Astrocyte (in vitro differentiated cells and primary cell): ENCODE data around the gene POU6F2. TPM values are rescaled to one million over a fixed set of nuclear protein-coding genes. Genes with fewer than 3 reads are reported as not detected.
"Not testable (repeated sequence)": the region's sequence is repeated elsewhere in the genome, so short reads cannot be mapped to it uniquely, and the experiment has no call there.

Source experiments
- DNase-seq: peaks from one replicate; pipeline ENCODE4 v3.0.0-alpha.2; 2010; ENCODE audit warnings: low read depth
- FAIRE-seq: peaks from 2 replicates; lab custom pipeline; 2011; peaks lifted over from hg19 to GRCh38; lab: Jason Lieb, UNC
- H2AFZ ChIP-seq: 2 replicates; pipeline ENCODE4 v1.6.0; 2012; ENCODE audit warnings: low read depth, low read length, inconsistent platforms
- H3K27ac ChIP-seq: 2 replicates; pipeline ENCODE4 v1.5.1; 2011; ENCODE audit warnings: low read depth, low read length, inconsistent platforms
- H3K27me3 ChIP-seq: 2 replicates; pipeline ENCODE4 v1.6.0; 2011; ENCODE audit warnings: low read length, inconsistent platforms; ENCODE audit not compliant: insufficient read depth
- H3K36me3 ChIP-seq: 2 replicates; pipeline ENCODE4 v1.5.1; 2011; ENCODE audit warnings: low read length, inconsistent platforms; ENCODE audit not compliant: insufficient read depth
- H3K4me1 ChIP-seq: 2 replicates; pipeline ENCODE4 v1.5.1; 2011; ENCODE audit warnings: low read length, inconsistent platforms; ENCODE audit not compliant: insufficient read depth
- H3K4me2 ChIP-seq: 2 replicates; pipeline ENCODE4 v1.6.0; 2012; ENCODE audit warnings: low read length, inconsistent platforms
- H3K4me3 ChIP-seq: 2 replicates; pipeline ENCODE4 v1.5.1; 2011; ENCODE audit warnings: low read depth, mild to moderate bottlenecking, low read length, inconsistent platforms; ENCODE audit not compliant: insufficient read depth
- H3K79me2 ChIP-seq: 2 replicates; pipeline ENCODE4 v1.6.0; 2012; ENCODE audit warnings: mild to moderate bottlenecking, low read length, inconsistent platforms; ENCODE audit not compliant: insufficient read depth
- H3K9ac ChIP-seq: 2 replicates; pipeline ENCODE4 v1.6.0; 2012; ENCODE audit warnings: mild to moderate bottlenecking, low read length, inconsistent platforms
- H3K9me3 ChIP-seq: 2 replicates; pipeline ENCODE4 v1.5.1; 2012; ENCODE audit warnings: low read depth, mild to moderate bottlenecking, low read length, inconsistent platforms; ENCODE audit not compliant: insufficient read depth
- H4K20me1 ChIP-seq: 2 replicates; pipeline ENCODE4 v1.6.0; 2012; ENCODE audit warnings: low read length, inconsistent platforms; ENCODE audit not compliant: insufficient read depth
- H3K27ac Mint-ChIP-seq: one replicate; pipeline ENCODE4 v1.8.0; 2021; ENCODE audit warnings: mild to moderate bottlenecking, mixed read lengths; ENCODE audit not compliant: unreplicated experiment
- H3K27me3 Mint-ChIP-seq: one replicate; pipeline ENCODE4 v1.8.0; 2021; ENCODE audit warnings: low read depth, mixed read lengths; ENCODE audit not compliant: unreplicated experiment
- H3K36me3 Mint-ChIP-seq: one replicate; pipeline ENCODE4 v1.8.0; 2021; ENCODE audit warnings: low read depth, mixed read lengths; ENCODE audit not compliant: unreplicated experiment
- H3K4me1 Mint-ChIP-seq: one replicate; pipeline ENCODE4 v1.8.0; 2021; ENCODE audit warnings: low read depth, mixed read lengths; ENCODE audit not compliant: unreplicated experiment
- H3K4me3 Mint-ChIP-seq: one replicate; pipeline ENCODE4 v1.8.0; 2021; ENCODE audit warnings: mild to moderate bottlenecking, moderate library complexity, mixed read lengths; ENCODE audit not compliant: unreplicated experiment
- H3K9me3 Mint-ChIP-seq: one replicate; pipeline ENCODE4 v1.8.0; 2021; ENCODE audit warnings: mild to moderate bottlenecking, mixed read lengths; ENCODE audit not compliant: unreplicated experiment
- CTCF ChIP-seq: IDR thresholded peaks from 2 replicates; pipeline ENCODE4 v1.5.1; 2011; ENCODE audit warnings: low read depth, mild to moderate bottlenecking, inconsistent platforms, low read length, moderate library complexity; ENCODE audit not compliant: insufficient read depth
- EZH2 ChIP-seq: IDR thresholded peaks from 2 replicates; pipeline ENCODE4 v1.6.1; 2012; ENCODE audit warnings: mild to moderate bottlenecking, low read length, inconsistent platforms; ENCODE audit not compliant: insufficient read depth
- total RNA-seq: library from RNA; stranded (reverse); gene quantifications from 2 replicates; pipeline ENCODE4 v1.2.1, GENCODE V29; 2021

The POU6F2 gene
- total RNA-seq, 1 donor from 2014 or later = 0.45 TPM

GRCh38 chr7:38938589-38938988, 39.1 kb upstream of the POU6F2 start:
- Histone ChIP-seq H3K27me3 (no peaks in the 10 kb centered on the region), H3K79me2 (no peaks in the 10 kb centered on the region), H3K27ac (no peak overlapping the region), H3K36me3 (no peaks in the 10 kb centered on the region), H2AFZ (no peak overlapping the region), H4K20me1 (no peaks in the 10 kb centered on the region), H3K9ac (no peak overlapping the region), H3K4me3 (no peak overlapping the region), H3K9me3 (no peaks in the 10 kb centered on the region), H3K4me1 (no peaks in the 10 kb centered on the region), H3K4me2 (no peak overlapping the region)
- Mint-ChIP-seq H3K4me1 (peaks cover 2% of the 10 kb centered on the region), H3K27ac (no peak overlapping the region), H3K27me3 (no peaks in the 10 kb centered on the region), H3K4me3 (no peak overlapping the region), H3K36me3 (no peaks in the 10 kb centered on the region), H3K9me3 (no peaks in the 10 kb centered on the region)
- DNase-seq = no peak
- no peak for FAIRE-seq
- TF ChIP-seq EZH2 (no peak), CTCF (no peak)

- no peak for TF ChIP-seq CTCF
- TF ChIP-seq EZH2 = no peak
- Histone ChIP-seq H3K36me3 (no peaks in the 10 kb centered on the region), H3K4me2 (no peak overlapping the region), H3K27me3 (no peaks in the 10 kb centered on the region), H3K9me3 (no peaks in the 10 kb centered on the region), H3K27ac (no peak overlapping the region), H3K4me3 (no peak overlapping the region), H2AFZ (no peak overlapping the region), H3K4me1 (no peaks in the 10 kb centered on the region), H3K79me2 (no peaks in the 10 kb centered on the region), H3K9ac (no peak overlapping the region), H4K20me1 (no peaks in the 10 kb centered on the region)
- Mint-ChIP-seq H3K36me3 (no peaks in the 10 kb centered on the region), H3K4me3 (no peak overlapping the region), H3K4me1 (peaks cover 2% of the 10 kb centered on the region), H3K27ac (no peak overlapping the region), H3K27me3 (no peaks in the 10 kb centered on the region), H3K9me3 (no peaks in the 10 kb centered on the region)
- FAIRE-seq (no peak), DNase-seq (no peak)
These were observed 36.9 kb upstream of the POU6F2 start for GRCh38 chr7:38940774-38941173.

GRCh38 chr7:38942431-38943051, 35.2 kb upstream of the POU6F2 start:
- no peaks in the 10 kb centered on the region for H3K4me1 Mint-ChIP-seq

GRCh38 chr7:38947541-38947940, 30.2 kb upstream of the POU6F2 start:
- H3K4me3 ChIP-seq, H3K36me3 ChIP-seq, DNase-seq, H3K27ac Mint-ChIP-seq, H3K79me2 ChIP-seq, H3K4me1 ChIP-seq, H3K4me2 ChIP-seq, H4K20me1 ChIP-seq, H3K27me3 Mint-ChIP-seq, H3K4me3 Mint-ChIP-seq, H3K27me3 ChIP-seq, FAIRE-seq, H3K9ac ChIP-seq, H3K4me1 Mint-ChIP-seq, H2AFZ ChIP-seq, H3K27ac ChIP-seq, H3K9me3 ChIP-seq, H3K9me3 Mint-ChIP-seq, H3K36me3 Mint-ChIP-seq: not testable (repeated sequence)

More at GRCh38 chr7:38942431-38943051, 35.2 kb upstream of the POU6F2 start:
- Histone ChIP-seq H3K27ac (no peak overlapping the region), H3K4me1 (no peaks in the 10 kb centered on the region), H2AFZ (no peak overlapping the region), H4K20me1 (no peaks in the 10 kb centered on the region), H3K4me3 (no peak overlapping the region), H3K4me2 (no peak overlapping the region), H3K9me3 (no peaks in the 10 kb centered on the region), H3K79me2 (no peaks in the 10 kb centered on the region), H3K27me3 (no peaks in the 10 kb centered on the region), H3K36me3 (no peaks in the 10 kb centered on the region), H3K9ac (no peak overlapping the region)
- no peak for DNase-seq
- no peaks in the 10 kb centered on the region for H3K9me3 Mint-ChIP-seq
- no peak overlapping the region for H3K27ac Mint-ChIP-seq
- H3K4me3 Mint-ChIP-seq = no peak overlapping the region
- no peak for TF ChIP-seq CTCF
- no peak for TF ChIP-seq EZH2
- FAIRE-seq = no peak
- H3K27me3 Mint-ChIP-seq = no peaks in the 10 kb centered on the region
- no peaks in the 10 kb centered on the region for H3K36me3 Mint-ChIP-seq
